A673 (cell line): Measurements from ENCODE around the gene IL1RL1.

Experiments used
- EZH2 ChIP-seq: fragments of 200-600 bp; sonication (generic); IDR thresholded peaks from 2 replicates; pipeline ENCODE4 v1.6.1; 2017; ENCODE audit warnings: borderline replicate concordance, low read depth, mild to moderate bottlenecking, mixed read lengths, antibody characterized with exemption, low read length; ENCODE audit not compliant: poor library complexity, severe bottlenecking
- TF ChIP-seq, protein P1 (sequence below): fragments of 300-800, 200-600 bp; sonication (generic); conservative IDR thresholded peaks from 2 replicates; pipeline ENCODE4 v1.5.1; 2017; ENCODE audit warnings: low read depth, mild to moderate bottlenecking, antibody characterized with exemption, low read length, moderate library complexity, mixed read lengths

DNA sequence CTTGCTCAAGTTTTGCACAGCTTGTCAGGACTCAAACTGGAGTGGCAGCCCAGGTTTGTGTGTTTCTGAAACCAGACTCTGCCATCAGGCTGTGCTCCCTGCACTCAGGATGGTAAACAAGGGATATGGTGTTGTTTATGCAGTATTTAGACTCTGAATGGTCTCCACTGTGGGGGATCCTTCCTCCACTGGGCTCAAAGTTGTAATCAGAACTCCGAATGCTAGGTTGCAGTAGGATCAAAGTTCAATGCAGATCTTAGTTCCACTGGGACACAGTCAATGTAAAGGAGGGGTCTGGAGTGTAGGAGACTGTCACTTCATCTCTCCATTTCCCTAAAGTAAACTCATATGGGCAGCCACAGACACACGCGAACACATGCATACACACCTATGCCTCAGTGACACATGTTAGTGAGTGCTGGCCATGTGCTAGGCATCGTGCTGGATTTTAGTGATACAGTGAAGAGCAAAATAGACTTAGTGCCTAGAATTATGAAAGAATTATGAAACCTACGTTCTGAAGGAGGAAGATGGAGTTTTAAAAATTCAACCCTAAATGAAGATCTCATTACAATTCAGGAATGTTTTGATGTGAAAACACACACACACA, 50.4 kb downstream of the IL1RL1 start:
- TF ChIP-seq, protein P1, sequence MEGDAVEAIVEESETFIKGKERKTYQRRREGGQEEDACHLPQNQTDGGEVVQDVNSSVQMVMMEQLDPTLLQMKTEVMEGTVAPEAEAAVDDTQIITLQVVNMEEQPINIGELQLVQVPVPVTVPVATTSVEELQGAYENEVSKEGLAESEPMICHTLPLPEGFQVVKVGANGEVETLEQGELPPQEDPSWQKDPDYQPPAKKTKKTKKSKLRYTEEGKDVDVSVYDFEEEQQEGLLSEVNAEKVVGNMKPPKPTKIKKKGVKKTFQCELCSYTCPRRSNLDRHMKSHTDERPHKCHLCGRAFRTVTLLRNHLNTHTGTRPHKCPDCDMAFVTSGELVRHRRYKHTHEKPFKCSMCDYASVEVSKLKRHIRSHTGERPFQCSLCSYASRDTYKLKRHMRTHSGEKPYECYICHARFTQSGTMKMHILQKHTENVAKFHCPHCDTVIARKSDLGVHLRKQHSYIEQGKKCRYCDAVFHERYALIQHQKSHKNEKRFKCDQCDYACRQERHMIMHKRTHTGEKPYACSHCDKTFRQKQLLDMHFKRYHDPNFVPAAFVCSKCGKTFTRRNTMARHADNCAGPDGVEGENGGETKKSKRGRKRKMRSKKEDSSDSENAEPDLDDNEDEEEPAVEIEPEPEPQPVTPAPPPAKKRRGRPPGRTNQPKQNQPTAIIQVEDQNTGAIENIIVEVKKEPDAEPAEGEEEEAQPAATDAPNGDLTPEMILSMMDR = no peak
- no peak for TF ChIP-seq EZH2
